DOHH2 (cell line): Measurements from ENCODE around the gene IL27RA.

Experiments
- H3F3A ChIP-seq: fragments of 200-600 bp; sonication (generic), shearing (Covaris generic); 2 replicates; pipeline ENCODE4 v1.6.0; 2016; ENCODE audit warnings: antibody characterized with exemption, mild to moderate bottlenecking; ENCODE audit not compliant: control insufficient read depth, insufficient read depth
- H3K27ac ChIP-seq: fragments of 200-600 bp; sonication (generic); 2 replicates; pipeline ENCODE4 v1.5.1; 2014; ENCODE audit warnings: low read depth, mild to moderate bottlenecking, low read length, moderate library complexity
- H3K27me3 ChIP-seq: fragments of 200-600 bp; sonication (generic); 2 replicates; pipeline ENCODE4 v1.6.1; 2014; ENCODE audit warnings: mild to moderate bottlenecking, low read length, mixed read lengths; ENCODE audit not compliant: control insufficient read depth
- H3K36me3 ChIP-seq: fragments of 200-600 bp; sonication (generic); 2 replicates; pipeline ENCODE4 v1.6.1; 2014; ENCODE audit warnings: mild to moderate bottlenecking, low read length, moderate library complexity, mixed read lengths; ENCODE audit not compliant: control insufficient read depth
- H3K4me1 ChIP-seq: fragments of 200-600 bp; sonication (generic); 2 replicates; pipeline ENCODE4 v1.6.1; 2014; ENCODE audit warnings: mild to moderate bottlenecking, low read length, mixed read lengths; ENCODE audit not compliant: control insufficient read depth
- H3K4me2 ChIP-seq: fragments of 200-600 bp; sonication (generic); 2 replicates; pipeline ENCODE4 v1.6.0; 2014; ENCODE audit warnings: mild to moderate bottlenecking, low read length, moderate library complexity
- H3K4me3 ChIP-seq: fragments of 200-600 bp; sonication (generic); 2 replicates; pipeline ENCODE4 v1.5.1; 2014; ENCODE audit warnings: mild to moderate bottlenecking, low read length, mixed read lengths
- H3K79me2 ChIP-seq: fragments of 200-600 bp; sonication (generic); 2 replicates; pipeline ENCODE4 v1.6.1; 2014; ENCODE audit warnings: mild to moderate bottlenecking, low read length, mixed read lengths; ENCODE audit not compliant: control insufficient read depth
- H3K9me2 ChIP-seq: fragments of 200-600 bp; sonication (generic); replicated peaks from 2 replicates; pipeline ENCODE4 v1.6.1; 2014; ENCODE audit warnings: mild to moderate bottlenecking, low read length, mixed read lengths; ENCODE audit not compliant: control insufficient read depth
- H3K9me3 ChIP-seq: fragments of 200-600 bp; sonication (generic); 2 replicates; pipeline ENCODE4 v1.6.1; 2014; ENCODE audit warnings: antibody characterized with exemption, low read length, mixed read lengths; ENCODE audit not compliant: control insufficient read depth, insufficient read depth
- H4K20me1 ChIP-seq: fragments of 200-600 bp; sonication (generic); 2 replicates; pipeline ENCODE4 v1.6.0; 2014; ENCODE audit warnings: low read depth, mild to moderate bottlenecking, antibody characterized with exemption, low read length, moderate library complexity; ENCODE audit not compliant: control insufficient read depth, insufficient read depth
- CTCF ChIP-seq: fragments of 200-600 bp; sonication (generic); IDR thresholded peaks from one replicate; pipeline ENCODE4 v1.5.1; 2014; ENCODE audit warnings: antibody characterized with exemption, mild to moderate bottlenecking, low read depth, low read length; ENCODE audit not compliant: poor library complexity, severe bottlenecking
- EZH2phosphoT487 ChIP-seq: fragments of 200-600 bp; sonication (generic); IDR thresholded peaks from 2 replicates; pipeline ENCODE4 v1.6.1; 2017; ENCODE audit warnings: borderline replicate concordance, mild to moderate bottlenecking, antibody characterized with exemption, low read length, moderate library complexity, mixed read lengths

Gene IL27RA

GRCh38 chr19:13999085-13999484, 32.5 kb upstream of the IL27RA start:
- TF ChIP-seq EZH2phosphoT487 (no peak), CTCF (no peak)
- Histone ChIP-seq H3K9me3 (peaks cover 7% of the 10 kb centered on the region), H3K4me2 (no peak overlapping the region), H3F3A (peaks cover 11% of the 10 kb centered on the region), H3K9me2 (no peaks in the 10 kb centered on the region), H3K27ac (no peak overlapping the region), H3K79me2 (peaks cover 64% of the 10 kb centered on the region), H4K20me1 (no peaks in the 10 kb centered on the region), H3K27me3 (no peaks in the 10 kb centered on the region), H3K4me3 (no peak overlapping the region), H3K4me1 (peaks cover 37% of the 10 kb centered on the region), H3K36me3 (peaks cover 31% of the 10 kb centered on the region)

GRCh38 chr19:14000691-14001375, 30.7 kb upstream of the IL27RA start:
- Histone ChIP-seq H3K4me3 (no peak overlapping the region), H3K79me2 (peaks cover 74% of the 10 kb centered on the region), H4K20me1 (no peaks in the 10 kb centered on the region), H3K9me3 (peaks cover 7% of the 10 kb centered on the region), H3K36me3 (peaks cover 31% of the 10 kb centered on the region), H3F3A (peaks cover 23% of the 10 kb centered on the region), H3K27ac (no peak overlapping the region), H3K27me3 (no peaks in the 10 kb centered on the region), H3K4me2 (peak overlapping the region; percentile 94; the same call in 1 of the 2 replicates), H3K4me1 (peaks cover 51% of the 10 kb centered on the region), H3K9me2 (no peaks in the 10 kb centered on the region)
- TF ChIP-seq CTCF: no peak
- no peak for TF ChIP-seq EZH2phosphoT487

DNA sequence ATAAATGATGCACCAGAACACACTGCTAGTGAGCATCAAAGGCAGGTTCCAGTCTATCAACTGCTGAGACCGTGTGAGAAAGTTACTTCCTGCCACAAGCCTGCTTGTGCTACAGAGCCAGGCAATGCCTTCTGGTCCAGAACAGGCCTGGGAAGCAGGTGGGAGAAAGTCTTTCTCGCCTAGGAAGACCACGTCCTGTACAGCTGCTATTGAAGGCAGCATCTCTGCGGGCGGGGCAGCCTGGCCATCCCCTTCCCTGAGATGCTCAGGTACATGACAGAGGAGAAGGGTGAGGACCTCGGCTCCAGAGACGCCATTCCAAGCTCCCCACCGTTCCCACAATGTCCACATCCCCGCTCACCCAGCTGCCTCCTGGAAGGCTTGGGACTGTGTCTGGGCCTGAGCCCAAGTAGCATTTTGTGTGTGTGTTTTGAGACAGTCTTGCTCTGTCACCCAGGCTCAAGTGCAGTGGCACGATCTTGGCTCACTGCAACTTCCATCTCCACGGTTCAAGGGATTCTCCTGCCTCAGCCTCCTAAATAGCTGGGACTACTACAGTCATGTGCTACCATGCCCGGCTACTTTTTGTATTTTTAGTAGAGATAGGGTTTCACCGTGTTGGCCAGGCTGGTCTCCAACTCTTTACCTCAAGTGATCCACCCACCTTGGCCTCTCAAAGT, 28.9 kb upstream of the IL27RA start:
- H3K27me3 ChIP-seq: no peaks in the 10 kb centered on the region
- H3K4me1 ChIP-seq: peaks cover 56% of the 10 kb centered on the region
- peaks cover 7% of the 10 kb centered on the region for H3K9me3 ChIP-seq
- peaks cover 68% of the 10 kb centered on the region for H3K79me2 ChIP-seq
- TF ChIP-seq CTCF: no peak
- H3K9me2 ChIP-seq: no peaks in the 10 kb centered on the region
- H3K4me3 ChIP-seq: peak overlapping the region; percentile 84
- H4K20me1 ChIP-seq: no peaks in the 10 kb centered on the region
- peaks cover 26% of the 10 kb centered on the region for H3F3A ChIP-seq
- peaks cover 26% of the 10 kb centered on the region for H3K36me3 ChIP-seq
- H3K27ac ChIP-seq: peak overlapping the region; percentile 90
- H3K4me2 ChIP-seq: peak overlapping the region; percentile 94
